ENCODE data around the gene UAP1L1.
A peak's percentile ranks its signal among the peaks of the same experiment; 100 is the strongest.

Gene UAP1L1

DNA sequence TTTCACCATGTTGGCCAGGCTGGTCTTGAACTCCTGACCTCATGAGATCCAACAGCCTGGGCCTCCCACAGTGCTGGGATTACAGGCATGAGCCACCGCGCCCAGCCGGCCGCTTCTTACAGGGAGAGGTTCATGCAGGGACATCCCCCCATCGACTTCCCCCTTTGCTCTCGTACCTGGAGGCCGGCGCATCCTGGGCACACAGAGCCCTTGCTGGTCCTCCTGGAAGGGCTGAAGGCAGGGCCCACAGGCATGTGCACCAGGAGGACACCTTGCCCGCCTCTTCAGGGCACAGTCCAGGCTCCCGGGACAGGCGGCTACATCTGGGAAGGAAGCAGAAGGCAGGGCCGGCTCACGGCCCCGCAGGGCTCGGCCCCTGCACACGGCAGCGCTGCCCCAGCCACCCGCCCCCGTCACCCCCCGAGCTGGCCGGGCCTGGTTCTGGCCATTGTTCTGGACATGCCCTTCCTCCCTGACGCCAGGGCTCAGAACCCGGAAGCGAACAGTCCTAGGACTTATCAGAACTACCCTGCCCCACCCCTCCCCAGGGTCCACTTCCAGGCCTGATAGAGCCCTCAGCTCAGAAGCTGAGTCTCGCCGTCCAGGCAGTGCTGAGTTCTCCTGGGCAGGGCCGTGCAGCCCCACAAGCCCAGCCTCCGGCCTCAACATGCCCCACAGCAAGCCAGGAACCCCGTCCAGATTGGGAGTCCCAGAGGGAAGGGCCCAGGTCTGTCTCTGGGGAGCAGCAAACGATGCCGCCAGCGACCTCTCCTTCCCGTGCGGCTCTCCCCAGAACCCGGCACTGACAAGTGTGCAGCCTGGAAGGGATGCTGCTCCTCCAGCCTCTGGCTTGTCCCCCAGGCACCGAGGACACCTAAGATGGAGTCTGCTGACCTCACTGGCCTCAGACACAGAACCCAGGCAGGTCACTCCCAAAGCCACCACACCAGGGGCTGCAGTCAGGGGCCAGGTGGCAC, 34.3 kb upstream of the UAP1L1 start:
- no peak for DNase-seq

DNA sequence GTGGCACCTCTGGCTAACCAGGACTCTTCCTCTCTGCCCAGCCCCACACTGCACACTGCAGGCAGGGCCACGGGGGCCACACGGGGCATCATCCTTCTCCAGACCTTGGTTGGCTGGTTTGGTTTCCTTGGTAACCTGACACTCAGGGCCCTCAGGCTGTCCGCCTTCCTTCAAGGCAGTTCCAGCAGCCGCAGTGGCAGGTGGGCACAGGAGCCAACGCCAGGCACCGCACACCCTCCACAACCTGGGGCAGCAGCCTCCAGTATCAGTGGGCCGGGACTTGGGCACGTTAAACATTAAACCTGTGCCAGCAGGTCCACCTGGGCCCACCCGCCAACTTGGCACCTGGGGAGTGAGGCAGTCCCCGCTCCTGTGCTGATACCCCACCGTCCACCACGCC, 33.3 kb upstream of the UAP1L1 start:
- DNase-seq = no peak

DNA sequence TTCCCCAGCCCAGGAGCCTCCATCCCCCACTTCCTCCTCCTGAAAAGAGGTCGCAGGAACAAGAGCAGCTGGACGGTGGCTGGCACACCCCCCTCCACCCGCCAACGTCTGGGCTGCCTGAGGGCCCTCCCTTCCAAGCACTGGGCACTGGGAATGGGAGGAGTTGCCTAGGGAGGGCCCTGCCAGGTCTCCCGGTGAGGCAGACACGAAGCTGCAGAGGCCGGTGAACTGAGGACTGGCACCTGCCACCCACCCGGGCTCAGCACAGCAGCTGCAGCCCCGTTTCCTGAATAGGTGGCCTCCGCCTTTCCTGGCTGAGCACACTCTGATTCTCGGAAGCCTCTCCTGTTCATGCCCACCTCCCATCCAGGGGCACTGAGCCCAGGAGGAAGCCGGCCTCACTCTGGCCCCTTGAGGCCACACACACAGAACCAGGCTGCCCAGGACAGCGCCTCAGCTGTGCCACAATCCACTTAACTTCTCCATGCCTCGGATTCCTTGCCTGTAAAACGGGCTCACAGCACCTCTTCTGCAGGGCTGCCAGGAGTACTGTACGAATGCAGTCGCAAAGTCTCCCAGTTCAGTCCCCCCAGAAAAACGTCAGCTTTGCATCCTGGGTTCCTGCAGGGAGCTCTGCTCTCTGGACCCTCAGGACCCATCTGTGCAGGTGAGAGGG, 32.7 kb upstream of the UAP1L1 start:
- no peak for DNase-seq

DNA sequence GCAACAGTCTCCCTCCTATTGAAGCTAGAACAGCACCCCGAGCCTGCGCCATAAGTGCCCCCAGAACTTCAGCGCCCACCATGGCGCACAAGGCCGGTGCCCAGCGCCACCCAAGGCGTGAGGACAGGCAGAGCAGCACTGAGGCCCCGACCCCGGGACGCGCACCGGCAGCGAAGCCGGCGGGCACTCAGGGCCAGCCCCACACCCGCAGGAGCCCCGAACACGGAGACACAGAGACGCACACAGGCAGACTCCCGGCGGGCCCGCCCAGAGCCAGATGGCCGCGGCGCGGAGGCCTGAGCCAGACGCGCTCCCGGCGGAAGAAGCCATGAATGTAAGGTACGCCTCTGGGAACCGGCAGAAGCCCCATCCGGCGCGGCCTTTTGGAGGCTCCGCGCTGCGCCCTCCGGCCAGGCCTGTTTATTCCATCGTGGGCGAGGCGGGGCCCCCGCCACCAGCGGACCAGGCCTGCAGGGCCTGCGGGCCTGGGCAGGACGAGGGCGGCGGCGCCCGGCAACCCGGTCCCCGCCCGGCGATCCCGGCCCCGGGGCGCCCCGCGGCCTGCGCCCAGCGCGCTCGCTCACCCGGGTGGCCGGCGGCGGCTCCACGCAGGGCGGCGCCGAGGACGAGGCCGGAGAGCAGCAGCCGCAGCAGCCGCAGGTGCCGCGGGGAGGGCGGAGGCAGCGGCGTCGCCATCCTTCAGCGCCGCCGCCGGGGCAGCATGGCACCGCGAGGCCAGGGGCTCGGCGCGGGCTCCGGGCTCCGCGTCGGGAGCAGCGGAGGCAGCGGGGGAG, 31.8 kb upstream of the UAP1L1 start:
- no peak for DNase-seq

DNA sequence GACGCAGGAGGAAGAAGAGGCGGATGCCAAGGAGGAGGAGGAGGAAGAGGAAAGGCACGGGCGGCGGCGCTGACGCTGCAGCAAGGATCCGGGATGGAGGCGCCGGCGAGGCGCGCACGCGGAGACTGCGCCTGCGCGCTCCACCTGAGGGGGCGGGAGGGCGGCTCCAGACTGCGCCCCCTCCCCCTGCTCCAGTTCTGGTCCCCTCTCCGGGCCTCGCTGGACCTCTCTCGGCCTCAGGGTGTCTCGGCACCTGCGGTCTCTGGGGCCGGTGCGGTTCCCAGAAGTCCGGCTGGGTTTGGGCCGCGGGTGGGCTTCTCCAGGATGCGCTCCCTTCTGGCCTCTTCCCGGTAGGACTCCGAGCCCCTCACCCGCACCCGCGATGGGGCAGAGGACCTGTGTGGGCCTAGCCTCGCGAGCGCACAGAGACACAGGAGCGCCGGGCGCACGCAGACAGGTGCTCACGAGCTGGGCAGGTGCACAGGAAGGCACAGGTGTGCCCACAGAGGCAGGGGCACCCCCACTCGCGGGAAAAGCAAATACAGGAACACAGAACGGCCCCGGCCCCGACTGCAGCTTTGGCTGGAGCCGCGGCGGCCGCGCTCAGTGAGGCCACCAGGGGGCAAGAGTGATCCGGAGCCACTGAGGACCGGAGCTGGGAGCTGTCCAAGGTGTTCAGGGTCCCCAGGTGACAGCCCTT, 31.1 kb upstream of the UAP1L1 start, which contains the start of gene NPDC1:
Gene NPDC1 (minus strand): TSS at position 90 of the 700 bp plus-strand sequence. CDS start 188 bp downstream, outside the sequence.
- DNase-seq = peak; percentile 36

DNA sequence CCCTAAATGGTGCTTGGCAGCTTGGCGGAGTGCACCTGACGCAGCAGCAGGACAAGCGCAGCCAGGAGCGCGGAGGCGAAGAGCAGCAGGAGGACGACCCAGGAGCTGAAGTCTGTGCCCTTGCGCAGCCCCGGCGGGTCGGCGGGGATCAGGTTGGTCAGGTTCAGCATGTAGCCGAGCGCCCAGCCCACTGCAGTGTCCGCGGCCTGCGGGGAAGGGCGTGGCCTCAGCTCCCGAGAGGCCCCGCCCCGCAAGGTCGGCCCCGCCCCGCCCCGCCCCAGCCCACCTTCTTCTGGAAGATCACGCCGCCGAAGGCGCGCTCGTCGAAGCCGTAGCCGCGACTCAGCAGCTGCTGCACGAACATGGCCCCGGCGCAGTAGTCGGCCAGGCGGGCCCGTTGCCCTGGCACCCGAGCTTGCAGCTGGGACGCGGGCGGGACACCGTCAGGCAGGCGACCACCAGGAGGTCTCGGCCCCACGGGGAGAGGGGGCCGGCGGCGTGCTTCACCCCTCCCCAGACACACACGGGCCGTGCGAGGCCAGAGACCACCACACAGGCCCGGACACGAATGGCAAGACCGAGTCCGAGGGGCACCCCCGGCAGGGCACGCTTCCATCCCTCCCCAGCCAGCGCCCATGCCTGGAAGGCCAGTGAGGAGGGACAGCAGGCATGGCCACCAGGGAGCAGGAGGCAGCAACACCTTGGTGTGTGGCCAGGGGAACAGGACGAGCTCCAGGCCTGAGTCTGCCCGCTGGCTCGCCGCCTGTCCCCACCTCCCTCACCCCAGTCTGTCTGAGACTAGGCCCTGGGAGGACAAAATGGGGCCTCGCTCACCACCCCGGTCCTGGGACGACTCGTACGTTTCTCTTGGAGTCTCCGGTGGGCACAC, 28.4 kb upstream of the UAP1L1 start:
- DNase-seq = no peak

DNA sequence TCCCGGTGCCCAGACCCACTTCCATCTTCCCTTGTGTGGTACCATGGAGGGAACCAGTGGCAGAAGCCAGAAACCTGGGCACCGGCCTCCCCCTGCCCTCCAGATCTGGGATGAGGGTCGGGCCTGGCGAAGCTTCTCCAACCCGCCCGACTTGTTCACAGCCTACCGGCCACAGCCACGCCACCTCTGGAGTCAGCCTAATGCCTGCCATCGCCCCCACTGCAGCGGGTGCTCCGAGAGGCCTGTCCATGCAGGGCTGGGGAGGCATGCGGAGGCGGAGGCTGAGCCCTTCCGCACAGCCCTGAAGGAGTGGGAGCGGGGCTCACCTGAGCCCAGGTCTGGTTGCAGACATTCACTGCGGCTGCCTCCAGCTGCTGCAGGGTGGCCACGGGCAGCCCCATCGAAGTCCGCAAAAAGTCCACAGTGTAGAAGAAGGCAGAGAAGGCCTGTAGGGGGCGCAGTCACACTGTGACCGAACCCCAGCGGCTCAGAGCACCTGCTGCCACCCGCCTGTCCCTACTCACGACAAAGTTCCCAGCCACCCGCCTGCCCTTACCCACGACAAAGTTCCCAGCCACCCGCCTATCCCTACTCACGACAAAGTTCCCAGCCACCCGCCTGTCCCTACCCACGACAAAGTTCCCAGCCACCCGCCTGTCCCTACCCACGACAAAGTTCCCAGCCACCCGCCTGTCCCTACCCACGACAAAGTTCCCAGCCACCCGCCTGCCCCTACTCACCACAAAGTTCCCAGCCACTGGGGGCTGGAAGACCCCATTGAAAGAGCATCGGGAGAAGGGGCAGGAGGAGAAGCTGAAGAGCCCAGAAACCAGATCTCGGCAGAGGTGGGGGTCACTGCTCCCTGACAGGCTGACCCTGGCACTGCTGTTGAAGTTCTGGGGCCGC, 27.5 kb upstream of the UAP1L1 start:
- no peak for DNase-seq

DNA sequence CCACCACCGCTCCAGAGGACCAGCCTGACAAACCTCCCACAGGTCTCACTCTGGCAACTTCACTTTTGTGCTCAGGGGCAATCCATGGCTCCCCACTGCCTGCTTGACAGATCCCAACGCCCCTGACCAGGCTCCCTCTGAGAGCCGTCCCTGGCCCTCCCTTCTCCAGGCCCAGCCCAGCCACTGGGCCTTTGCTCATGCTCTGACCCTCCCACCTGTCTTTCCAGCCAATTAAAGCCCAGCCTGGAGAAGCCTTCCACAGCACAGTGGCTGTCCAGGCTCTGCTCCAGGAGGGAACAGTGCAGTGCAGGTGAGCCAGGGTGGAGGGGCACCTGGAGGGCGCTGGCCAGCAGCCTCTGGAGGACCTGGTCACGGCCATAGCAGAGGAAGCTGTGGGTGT, 26.7 kb upstream of the UAP1L1 start:
- DNase-seq = no peak

DNA sequence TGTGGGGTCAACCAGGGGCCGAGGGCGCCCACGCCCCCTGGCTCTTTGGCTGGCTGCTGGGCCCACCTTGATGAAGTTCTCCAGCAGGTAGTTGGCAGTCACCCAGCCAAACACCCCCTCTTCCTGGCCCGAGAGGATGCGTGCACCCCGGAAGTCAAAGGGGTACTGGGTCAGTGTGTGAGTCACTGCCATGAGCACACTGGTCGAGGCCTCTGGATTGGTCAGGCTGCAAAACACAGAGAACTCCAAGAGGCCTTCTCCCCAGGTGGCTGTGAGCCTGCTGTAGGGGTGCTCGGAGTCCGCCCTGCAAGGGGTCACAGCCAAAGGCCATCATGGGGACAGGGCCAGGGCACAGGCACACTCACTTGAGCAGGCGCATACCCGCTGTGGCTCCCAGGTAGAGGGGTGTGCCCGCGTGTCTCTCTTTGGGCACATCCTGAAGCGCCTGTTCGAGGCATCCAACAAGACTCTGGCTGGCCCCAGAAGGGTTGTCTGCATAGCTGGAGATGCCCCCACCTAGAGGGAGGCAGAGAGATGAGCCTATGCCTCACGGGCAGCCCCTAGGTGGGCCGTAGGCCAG, 26.1 kb upstream of the UAP1L1 start:
- no peak for DNase-seq

DNA sequence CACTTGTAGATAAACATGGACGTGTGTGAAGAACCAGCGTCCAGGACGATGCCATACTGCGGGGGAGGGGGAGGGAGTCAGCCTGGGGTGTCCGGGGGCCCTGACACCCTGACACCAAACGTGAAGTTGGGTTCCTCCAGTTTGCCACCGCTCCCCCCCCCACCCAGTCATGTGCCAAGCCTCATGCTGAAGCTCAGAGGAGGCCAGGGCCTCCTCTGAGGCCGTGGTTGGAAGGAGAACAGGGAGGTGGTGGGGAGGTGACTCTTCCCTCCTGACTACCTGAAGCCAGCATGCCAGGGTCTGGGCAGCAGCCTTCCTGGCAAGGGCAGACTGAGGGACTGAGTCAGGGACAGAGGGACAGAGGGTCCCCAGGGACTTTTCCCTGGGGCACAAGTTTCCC, 25.0 kb upstream of the UAP1L1 start:
- no peak for DNase-seq

DNA sequence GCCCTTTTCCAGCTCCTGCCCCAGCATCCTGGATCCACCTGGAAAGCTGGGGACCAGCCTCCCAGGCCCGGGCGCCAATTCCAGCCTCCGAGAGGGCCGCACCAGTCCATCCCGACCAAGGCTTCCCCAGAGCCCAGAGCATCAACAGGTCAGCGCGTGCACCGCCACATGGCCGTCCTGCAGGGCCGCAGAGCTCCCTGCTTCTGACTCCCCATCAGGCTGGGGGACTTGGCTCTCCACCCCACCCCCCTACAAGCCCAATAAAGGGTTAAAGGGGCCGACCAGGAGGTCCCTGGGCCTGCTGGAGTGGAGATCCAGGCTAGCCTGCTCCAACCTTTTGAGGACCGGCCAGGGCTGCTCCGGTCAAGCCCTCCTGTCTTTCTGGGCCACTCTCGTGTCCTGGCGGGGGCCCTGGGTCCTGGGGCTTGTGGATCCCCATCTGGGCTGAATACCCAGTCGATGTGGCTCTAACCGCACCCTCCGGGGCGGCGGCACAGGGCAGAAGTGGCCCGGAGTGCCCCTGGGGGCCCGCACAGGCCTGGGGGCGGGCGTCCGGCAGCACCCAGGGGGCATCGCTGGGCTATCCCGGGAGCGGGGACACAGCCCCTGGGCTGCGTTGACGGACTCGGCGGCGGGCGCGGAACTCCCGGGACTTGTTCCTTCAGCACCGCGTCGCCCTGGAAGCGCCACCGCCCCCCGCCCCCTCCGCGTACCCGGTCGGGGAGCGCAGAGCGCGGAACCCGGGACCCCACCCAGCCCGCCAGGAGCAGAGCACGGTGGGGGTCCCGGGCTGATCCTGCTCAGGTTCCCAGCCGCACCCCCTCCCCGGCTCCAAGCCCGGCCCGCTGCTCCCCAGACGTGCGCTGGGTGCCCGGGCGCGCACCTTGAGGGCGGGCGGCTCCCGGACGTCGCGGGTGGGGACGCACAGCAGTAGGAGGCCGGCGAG, 24.0 kb upstream of the UAP1L1 start:
- DNase-seq = no peak

DNA sequence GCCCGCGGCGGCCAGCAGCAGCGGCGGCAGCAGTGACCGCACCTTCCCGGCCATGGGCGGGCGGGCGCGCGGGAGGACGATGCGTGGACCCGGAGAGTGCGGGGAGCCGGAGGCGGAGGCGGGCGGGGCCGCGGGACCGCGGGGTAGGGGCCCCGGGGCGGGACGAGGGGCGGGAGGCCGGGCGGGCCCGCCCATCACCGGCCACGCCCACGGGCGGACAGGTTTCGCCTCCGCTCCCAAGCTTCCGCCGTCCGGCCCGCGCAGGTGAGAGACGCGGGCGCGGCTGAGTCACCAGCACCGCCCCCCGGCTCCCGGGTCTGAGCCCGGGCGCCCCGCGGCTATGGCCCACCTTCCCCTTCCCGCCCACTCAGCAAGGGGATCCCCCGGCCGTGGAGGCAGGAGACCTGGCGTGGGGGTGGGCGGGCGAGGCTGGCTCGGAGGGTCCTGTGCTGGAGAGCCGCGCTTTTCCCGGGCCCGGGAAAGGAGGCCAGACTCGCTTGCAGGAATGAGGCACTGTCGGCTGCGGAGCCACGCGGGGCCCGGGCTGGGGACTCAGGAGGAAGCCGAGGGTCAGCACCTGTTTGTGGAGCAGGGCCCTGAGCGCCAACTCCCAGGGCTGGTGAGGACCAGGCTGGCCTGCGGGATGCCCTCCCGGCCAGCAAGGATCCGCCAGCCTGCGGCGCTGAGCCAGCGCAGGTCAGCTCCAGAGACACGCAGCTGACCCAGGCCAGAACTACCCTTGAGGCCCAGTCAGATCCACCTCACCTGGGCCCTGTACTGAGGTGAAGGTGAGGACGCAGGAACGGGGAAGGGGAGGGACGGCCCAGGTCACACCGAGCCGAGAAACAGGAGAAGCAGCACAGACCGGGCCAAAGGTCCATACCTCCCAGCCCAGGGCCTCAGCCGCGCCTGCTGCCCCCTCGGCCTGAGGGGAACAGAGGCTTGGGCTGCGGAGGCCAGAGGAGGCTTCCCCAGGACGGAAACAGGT, 23.1 kb upstream of the UAP1L1 start, which contains the start of gene ENTPD2:
Gene ENTPD2 (minus strand): TSS at position 118 of the 988 bp plus-strand sequence. CDS start 64 bp downstream, at position 54.
- DNase-seq = no peak

DNA sequence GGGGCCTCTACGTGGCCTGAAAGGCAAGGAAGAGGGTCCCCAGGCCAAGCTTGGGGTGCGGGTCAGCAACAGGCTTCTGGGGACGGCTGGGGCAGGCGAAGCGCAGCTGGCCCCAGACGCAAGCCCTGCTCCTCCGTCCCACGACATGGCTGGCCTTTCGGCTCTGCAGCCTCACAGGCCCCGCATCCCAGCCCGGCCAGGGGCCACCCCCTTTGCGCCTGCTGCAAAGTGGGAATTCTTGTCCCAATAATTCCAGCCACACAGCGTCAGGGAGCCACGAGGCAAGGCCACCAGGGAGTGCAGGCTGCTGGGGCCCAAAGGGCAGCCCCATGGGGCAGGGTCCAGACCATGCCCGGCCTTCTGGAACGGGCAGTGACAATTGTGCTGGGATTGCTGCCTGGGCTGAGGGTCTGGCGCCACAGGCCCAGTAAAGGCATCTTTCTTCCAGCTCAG, 22.4 kb upstream of the UAP1L1 start:
- no peak for DNase-seq

DNA sequence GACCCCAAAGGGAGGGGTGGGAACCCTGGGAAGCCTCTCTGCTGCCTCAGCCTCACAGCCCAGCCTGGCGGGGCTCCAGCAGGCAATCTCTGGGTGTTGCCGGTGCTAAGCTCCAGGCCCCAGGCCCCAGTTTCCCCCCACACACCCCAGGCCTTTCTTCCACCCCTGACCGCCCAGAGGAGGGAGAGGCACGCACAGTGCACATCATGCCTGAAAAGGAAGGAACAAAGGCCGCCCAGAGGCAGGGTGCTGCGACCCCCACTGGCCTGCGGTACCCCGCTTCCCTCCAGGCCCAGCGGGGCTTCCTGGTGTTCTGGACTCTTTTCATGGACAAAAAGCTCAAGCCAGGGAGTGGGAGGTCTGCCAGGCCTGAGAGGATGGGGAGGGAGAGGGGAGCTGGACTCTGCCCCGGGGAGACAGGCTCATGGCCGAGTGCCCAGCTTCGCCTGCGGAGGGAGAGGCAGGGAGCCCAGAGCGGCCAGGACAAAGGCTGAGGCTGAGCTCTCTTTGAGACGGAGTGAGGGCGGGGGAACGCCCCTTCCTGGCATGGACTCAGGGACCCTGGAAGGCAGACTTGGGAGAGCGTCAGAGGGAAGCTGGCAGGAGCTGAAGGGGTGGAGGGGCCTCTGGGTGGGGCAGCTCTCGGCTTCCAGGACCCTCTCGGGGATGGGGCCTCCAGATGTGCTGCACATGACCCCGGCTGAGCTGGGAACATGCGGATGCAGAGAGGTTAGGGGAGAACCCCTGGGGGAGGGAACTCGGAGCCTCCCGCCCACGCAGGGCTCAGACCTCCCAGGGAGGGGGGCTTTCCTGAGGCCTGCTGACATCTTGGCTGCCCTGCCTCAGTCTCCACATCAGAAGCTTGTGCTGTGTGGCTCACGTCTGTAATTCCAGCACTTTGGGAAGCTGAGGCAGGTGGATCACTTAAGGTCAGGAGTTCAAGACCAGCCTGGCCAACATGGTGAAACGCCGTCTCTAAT, 21.6 kb upstream of the UAP1L1 start:
- DNase-seq = no peak

DNA sequence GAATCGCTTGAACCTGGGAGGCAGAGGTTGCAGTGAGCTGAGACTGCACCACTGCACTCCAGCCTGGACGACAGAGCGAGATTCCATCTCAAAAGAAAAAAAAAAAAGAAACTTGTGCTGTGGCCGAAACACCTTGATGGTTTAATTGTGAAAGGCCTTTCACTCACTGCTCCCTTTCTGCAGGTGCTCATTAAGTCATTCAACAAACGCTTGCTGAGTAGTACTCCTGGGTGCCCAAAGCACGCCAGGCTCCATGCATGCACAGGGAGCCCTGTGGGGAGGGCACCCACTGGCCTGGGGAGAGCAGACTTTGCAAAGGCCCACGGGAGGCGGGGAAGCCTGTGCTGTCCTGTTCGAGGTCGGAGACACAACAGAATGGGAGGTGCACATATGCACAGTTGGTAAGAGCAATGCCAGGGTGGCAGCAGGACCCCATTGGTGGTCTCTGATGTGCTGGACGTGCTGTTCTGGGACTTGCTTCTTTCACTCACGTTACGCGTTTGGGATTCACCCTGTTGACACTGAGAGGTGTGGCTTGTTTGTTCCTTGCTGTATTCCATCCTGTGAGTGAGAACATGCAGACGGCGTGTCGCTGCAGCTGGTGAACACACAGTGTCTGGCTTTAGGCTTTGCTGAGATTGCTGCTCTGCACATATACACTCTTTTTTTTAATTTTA, 20.4 kb upstream of the UAP1L1 start:
- DNase-seq = no peak
